Measurements from ENCODE around the gene PDE8B. TPM values are rescaled to one million over a fixed set of nuclear protein-coding genes. Genes with fewer than 3 reads are reported as not detected.

Gene PDE8B
- total and polyA plus RNA-seq, 2 experiments from 2014 or later, result 0.45 to 0.91 TPM

DNA sequence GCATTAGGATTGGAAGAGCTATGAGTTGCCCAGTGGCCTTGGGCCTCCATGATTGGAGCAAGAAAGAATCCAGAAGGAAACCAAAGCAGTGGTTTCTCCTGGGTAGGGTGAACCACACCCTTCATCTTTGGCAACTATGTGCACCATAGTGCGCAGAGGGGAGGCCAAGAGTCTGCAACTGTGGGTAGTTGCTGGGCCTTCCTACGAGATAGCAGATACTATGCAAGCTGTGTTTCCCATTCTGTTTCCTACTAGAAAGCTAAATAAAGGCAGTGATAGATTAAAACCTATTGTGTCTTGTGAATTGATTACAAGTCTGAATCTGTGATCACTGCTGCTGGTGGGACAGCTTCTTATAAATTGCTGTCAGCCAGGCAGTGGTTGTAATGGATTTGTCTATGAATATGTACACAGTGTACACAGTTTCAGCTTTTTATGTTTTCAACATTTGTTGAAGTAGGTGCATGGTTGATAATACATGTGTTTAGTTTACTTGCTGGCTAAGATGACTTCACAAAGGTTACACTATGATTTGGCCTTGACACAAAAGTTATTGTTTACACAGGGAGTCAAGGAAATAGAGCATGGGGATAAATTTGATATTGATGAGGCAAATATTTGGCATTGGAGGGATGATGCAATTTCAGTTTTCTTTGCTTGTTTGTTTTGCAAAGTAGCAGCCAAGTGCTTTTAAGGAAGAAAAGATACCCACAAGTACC, 23.7 kb upstream of the PDE8B start:
- H3K9me3 Mint-ChIP-seq, result 0 out of 3 replicates have a peak, but pooled peaks cover 1% of the 10 kb centered on the region
- Histone ChIP-seq H2AFZ (no peak overlapping the region), H3K36me3 (ENCODE audit: insufficient read depth) (no peaks in the 10 kb centered on the region), H3K27me3 (ENCODE audit: insufficient read depth) (peaks cover 11% of the 10 kb centered on the region), H3K79me2 (replicated peaks; ENCODE audit: insufficient read depth) (no peaks in the 10 kb centered on the region), H3F3A (replicated peaks; ENCODE audit: low read depth) (no peaks in the 10 kb centered on the region), H3K4me3 (no peak overlapping the region), H3K9me2 (ENCODE audit: insufficient read depth) (peaks cover 2% of the 10 kb centered on the region; the same call in 1 of the 2 replicates), H3K4me2 (no peak overlapping the region), H4K20me1 (replicated peaks; ENCODE audit: insufficient read depth) (0 out of 2 replicates have a peak, but pooled peaks cover 3% of the 10 kb centered on the region), H3K4me1 (ENCODE audit: insufficient read depth) (no peaks in the 10 kb centered on the region), H3K27ac (ENCODE audit: low read depth) (no peak overlapping the region)
- no peaks in the 10 kb centered on the region; the same call in 2 of the 3 replicates for H3K4me1 Mint-ChIP-seq
- ATAC-seq (no peak), DNase-seq (ENCODE audit: low spot score) (no peak)
- TF ChIP-seq, protein P1, sequence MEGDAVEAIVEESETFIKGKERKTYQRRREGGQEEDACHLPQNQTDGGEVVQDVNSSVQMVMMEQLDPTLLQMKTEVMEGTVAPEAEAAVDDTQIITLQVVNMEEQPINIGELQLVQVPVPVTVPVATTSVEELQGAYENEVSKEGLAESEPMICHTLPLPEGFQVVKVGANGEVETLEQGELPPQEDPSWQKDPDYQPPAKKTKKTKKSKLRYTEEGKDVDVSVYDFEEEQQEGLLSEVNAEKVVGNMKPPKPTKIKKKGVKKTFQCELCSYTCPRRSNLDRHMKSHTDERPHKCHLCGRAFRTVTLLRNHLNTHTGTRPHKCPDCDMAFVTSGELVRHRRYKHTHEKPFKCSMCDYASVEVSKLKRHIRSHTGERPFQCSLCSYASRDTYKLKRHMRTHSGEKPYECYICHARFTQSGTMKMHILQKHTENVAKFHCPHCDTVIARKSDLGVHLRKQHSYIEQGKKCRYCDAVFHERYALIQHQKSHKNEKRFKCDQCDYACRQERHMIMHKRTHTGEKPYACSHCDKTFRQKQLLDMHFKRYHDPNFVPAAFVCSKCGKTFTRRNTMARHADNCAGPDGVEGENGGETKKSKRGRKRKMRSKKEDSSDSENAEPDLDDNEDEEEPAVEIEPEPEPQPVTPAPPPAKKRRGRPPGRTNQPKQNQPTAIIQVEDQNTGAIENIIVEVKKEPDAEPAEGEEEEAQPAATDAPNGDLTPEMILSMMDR (conservative IDR thresholded peaks at IDR 0.05; ENCODE audit: low read depth in 2 of 2), result no peak
- no peak for TF ChIP-seq JUNB (IDR thresholded peaks at IDR 0.05; ENCODE audit: unreplicated experiment)
- no peak for TF ChIP-seq ZNF331 (CRISPR knock-in tag; IDR thresholded peaks at IDR 0.05; ENCODE audit: low read depth)
- no peak for TF ChIP-seq POLR2AphosphoS5 (IDR thresholded peaks at IDR 0.05; ENCODE audit: low read depth)
- TF ChIP-seq STAT1 (IDR thresholded peaks at IDR 0.05; ENCODE audit: unreplicated experiment), result no peak
- TF ChIP-seq, protein P2, sequence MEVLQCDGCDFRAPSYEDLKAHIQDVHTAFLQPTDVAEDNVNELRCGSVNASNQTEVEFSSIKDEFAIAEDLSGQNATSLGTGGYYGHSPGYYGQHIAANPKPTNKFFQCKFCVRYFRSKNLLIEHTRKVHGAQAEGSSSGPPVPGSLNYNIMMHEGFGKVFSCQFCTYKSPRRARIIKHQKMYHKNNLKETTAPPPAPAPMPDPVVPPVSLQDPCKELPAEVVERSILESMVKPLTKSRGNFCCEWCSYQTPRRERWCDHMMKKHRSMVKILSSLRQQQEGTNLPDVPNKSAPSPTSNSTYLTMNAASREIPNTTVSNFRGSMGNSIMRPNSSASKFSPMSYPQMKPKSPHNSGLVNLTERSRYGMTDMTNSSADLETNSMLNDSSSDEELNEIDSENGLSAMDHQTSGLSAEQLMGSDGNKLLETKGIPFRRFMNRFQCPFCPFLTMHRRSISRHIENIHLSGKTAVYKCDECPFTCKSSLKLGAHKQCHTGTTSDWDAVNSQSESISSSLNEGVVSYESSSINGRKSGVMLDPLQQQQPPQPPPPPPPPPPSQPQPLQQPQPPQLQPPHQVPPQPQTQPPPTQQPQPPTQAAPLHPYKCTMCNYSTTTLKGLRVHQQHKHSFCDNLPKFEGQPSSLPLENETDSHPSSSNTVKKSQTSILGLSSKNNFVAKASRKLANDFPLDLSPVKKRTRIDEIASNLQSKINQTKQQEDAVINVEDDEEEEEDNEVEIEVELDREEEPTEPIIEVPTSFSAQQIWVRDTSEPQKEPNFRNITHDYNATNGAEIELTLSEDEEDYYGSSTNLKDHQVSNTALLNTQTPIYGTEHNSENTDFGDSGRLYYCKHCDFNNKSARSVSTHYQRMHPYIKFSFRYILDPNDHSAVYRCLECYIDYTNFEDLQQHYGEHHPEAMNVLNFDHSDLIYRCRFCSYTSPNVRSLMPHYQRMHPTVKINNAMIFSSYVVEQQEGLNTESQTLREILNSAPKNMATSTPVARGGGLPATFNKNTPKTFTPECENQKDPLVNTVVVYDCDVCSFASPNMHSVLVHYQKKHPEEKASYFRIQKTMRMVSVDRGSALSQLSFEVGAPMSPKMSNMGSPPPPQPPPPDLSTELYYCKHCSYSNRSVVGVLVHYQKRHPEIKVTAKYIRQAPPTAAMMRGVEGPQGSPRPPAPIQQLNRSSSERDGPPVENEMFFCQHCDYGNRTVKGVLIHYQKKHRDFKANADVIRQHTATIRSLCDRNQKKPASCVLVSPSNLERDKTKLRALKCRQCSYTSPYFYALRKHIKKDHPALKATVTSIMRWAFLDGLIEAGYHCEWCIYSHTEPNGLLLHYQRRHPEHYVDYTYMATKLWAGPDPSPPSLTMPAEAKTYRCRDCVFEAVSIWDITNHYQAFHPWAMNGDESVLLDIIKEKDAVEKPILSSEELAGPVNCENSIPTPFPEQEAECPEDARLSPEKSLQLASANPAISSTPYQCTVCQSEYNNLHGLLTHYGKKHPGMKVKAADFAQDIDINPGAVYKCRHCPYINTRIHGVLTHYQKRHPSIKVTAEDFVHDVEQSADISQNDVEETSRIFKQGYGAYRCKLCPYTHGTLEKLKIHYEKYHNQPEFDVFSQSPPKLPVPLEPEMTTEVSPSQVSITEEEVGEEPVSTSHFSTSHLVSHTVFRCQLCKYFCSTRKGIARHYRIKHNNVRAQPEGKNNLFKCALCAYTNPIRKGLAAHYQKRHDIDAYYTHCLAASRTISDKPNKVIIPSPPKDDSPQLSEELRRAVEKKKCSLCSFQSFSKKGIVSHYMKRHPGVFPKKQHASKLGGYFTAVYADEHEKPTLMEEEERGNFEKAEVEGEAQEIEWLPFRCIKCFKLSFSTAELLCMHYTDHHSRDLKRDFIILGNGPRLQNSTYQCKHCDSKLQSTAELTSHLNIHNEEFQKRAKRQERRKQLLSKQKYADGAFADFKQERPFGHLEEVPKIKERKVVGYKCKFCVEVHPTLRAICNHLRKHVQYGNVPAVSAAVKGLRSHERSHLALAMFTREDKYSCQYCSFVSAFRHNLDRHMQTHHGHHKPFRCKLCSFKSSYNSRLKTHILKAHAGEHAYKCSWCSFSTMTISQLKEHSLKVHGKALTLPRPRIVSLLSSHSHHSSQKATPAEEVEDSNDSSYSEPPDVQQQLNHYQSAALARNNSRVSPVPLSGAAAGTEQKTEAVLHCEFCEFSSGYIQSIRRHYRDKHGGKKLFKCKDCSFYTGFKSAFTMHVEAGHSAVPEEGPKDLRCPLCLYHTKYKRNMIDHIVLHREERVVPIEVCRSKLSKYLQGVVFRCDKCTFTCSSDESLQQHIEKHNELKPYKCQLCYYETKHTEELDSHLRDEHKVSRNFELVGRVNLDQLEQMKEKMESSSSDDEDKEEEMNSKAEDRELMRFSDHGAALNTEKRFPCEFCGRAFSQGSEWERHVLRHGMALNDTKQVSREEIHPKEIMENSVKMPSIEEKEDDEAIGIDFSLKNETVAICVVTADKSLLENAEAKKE (CRISPR knock-in tag; IDR thresholded peaks at IDR 0.05), result no peak
- TF ChIP-seq, protein P3, sequence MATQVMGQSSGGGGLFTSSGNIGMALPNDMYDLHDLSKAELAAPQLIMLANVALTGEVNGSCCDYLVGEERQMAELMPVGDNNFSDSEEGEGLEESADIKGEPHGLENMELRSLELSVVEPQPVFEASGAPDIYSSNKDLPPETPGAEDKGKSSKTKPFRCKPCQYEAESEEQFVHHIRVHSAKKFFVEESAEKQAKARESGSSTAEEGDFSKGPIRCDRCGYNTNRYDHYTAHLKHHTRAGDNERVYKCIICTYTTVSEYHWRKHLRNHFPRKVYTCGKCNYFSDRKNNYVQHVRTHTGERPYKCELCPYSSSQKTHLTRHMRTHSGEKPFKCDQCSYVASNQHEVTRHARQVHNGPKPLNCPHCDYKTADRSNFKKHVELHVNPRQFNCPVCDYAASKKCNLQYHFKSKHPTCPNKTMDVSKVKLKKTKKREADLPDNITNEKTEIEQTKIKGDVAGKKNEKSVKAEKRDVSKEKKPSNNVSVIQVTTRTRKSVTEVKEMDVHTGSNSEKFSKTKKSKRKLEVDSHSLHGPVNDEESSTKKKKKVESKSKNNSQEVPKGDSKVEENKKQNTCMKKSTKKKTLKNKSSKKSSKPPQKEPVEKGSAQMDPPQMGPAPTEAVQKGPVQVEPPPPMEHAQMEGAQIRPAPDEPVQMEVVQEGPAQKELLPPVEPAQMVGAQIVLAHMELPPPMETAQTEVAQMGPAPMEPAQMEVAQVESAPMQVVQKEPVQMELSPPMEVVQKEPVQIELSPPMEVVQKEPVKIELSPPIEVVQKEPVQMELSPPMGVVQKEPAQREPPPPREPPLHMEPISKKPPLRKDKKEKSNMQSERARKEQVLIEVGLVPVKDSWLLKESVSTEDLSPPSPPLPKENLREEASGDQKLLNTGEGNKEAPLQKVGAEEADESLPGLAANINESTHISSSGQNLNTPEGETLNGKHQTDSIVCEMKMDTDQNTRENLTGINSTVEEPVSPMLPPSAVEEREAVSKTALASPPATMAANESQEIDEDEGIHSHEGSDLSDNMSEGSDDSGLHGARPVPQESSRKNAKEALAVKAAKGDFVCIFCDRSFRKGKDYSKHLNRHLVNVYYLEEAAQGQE (IDR thresholded peaks at IDR 0.05; ENCODE audit: unreplicated experiment), result no peak
- TF ChIP-seq, protein P4, sequence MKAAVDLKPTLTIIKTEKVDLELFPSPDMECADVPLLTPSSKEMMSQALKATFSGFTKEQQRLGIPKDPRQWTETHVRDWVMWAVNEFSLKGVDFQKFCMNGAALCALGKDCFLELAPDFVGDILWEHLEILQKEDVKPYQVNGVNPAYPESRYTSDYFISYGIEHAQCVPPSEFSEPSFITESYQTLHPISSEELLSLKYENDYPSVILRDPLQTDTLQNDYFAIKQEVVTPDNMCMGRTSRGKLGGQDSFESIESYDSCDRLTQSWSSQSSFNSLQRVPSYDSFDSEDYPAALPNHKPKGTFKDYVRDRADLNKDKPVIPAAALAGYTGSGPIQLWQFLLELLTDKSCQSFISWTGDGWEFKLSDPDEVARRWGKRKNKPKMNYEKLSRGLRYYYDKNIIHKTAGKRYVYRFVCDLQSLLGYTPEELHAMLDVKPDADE (IDR thresholded peaks at IDR 0.05), result no peak
- TF ChIP-seq EZH2phosphoT487 (IDR thresholded peaks at IDR 0.05; ENCODE audit: unreplicated experiment), result no peak
- TF ChIP-seq ZNF114 (CRISPR knock-in tag; IDR thresholded peaks at IDR 0.05), result no peak
- no peak for TF ChIP-seq EZH2 (IDR thresholded peaks at IDR 0.05; ENCODE audit: low read depth, unreplicated experiment)
- TF ChIP-seq CREB1 (CRISPR knock-in tag; IDR thresholded peaks at IDR 0.05; ENCODE audit: low read depth), result no peak
- TF ChIP-seq NANOG (IDR thresholded peaks at IDR 0.05; ENCODE audit: borderline replicate concordance), result no peak
- no peak overlapping the region for H3K4me3 Mint-ChIP-seq
- no peak overlapping the region for H3K27ac Mint-ChIP-seq
- H3K27me3 Mint-ChIP-seq (ENCODE audit: insufficient read depth, low read depth, poor library complexity), result peaks cover 8% of the 10 kb centered on the region
- no peaks in the 10 kb centered on the region for H3K36me3 Mint-ChIP-seq (ENCODE audit: low read depth)

Data from GM23338 (cell line).